Chondrocyte (in vitro differentiated cells): Measurements from ENCODE around the gene CREB3L1. TPM values are rescaled to one million over a fixed set of nuclear protein-coding genes. Genes with fewer than 3 reads are reported as not detected.

Source experiments
- DNase-seq: peaks from one replicate; pipeline ENCODE4 v3.0.0; 2021; ENCODE audit warnings: mixed read lengths, low spot score
- H3K27ac Mint-ChIP-seq: one replicate; pipeline ENCODE4 v1.8.0; 2021; ENCODE audit warnings: mild to moderate bottlenecking, moderate library complexity, mixed read lengths; ENCODE audit not compliant: unreplicated experiment
- H3K27me3 Mint-ChIP-seq: 2 replicates; pipeline ENCODE4 v1.8.0; 2021; ENCODE audit warnings: low read depth, mixed read lengths
- H3K36me3 Mint-ChIP-seq: 2 replicates; pipeline ENCODE4 v1.8.0; 2021; ENCODE audit warnings: low read depth, mixed read lengths
- H3K4me1 Mint-ChIP-seq: 2 replicates; pipeline ENCODE4 v1.8.0; 2021; ENCODE audit warnings: low read depth, mild to moderate bottlenecking, mixed read lengths
- H3K4me3 Mint-ChIP-seq: one replicate; pipeline ENCODE4 v1.8.0; 2021; ENCODE audit warnings: mild to moderate bottlenecking, moderate library complexity, mixed read lengths; ENCODE audit not compliant: unreplicated experiment
- H3K9me3 Mint-ChIP-seq: 2 replicates; pipeline ENCODE4 v1.8.0; 2021; ENCODE audit warnings: low read depth, mixed read lengths
- total RNA-seq: library from RNA; stranded (reverse); gene quantifications from 3 replicates; pipeline ENCODE4 v1.2.1, GENCODE V29; 2021
- TF ChIP-seq, protein P1 (sequence below): fragments of 200-600 bp; sonication (generic); IDR thresholded peaks from 2 replicates; pipeline ENCODE4 v1.5.0; 2021; ENCODE audit warnings: antibody characterized with exemption, mild to moderate bottlenecking, moderate library complexity

Gene CREB3L1
- total RNA-seq, 1 donor from 2014 or later = 192 TPM

DNA sequence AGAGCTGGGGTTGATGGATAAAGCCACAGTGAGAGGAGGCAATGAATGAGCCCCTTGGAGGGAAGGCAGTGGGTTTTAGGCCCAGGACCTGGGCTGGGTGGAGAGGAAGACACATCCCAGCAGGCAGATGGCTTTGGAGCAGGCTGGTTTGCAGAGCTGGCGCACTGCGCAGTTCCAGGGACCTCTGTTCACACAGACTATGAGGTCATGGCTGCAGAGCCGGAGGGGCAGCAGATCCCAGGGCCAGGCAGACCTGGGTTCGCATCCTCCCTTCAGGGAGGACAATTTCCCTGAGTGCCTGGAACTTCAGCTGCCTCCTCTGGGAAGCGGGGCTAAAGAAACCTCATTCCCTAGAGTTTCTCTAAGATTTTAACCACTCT lies 41.6 kb downstream of the CREB3L1 start:
- no peak overlapping the region for H3K27ac Mint-ChIP-seq
- no peaks in the 10 kb centered on the region for H3K9me3 Mint-ChIP-seq
- no peaks in the 10 kb centered on the region for H3K27me3 Mint-ChIP-seq
- H3K36me3 Mint-ChIP-seq = peaks cover 43% of the 10 kb centered on the region
- H3K4me1 Mint-ChIP-seq = peaks cover 5% of the 10 kb centered on the region
- TF ChIP-seq, protein P1, sequence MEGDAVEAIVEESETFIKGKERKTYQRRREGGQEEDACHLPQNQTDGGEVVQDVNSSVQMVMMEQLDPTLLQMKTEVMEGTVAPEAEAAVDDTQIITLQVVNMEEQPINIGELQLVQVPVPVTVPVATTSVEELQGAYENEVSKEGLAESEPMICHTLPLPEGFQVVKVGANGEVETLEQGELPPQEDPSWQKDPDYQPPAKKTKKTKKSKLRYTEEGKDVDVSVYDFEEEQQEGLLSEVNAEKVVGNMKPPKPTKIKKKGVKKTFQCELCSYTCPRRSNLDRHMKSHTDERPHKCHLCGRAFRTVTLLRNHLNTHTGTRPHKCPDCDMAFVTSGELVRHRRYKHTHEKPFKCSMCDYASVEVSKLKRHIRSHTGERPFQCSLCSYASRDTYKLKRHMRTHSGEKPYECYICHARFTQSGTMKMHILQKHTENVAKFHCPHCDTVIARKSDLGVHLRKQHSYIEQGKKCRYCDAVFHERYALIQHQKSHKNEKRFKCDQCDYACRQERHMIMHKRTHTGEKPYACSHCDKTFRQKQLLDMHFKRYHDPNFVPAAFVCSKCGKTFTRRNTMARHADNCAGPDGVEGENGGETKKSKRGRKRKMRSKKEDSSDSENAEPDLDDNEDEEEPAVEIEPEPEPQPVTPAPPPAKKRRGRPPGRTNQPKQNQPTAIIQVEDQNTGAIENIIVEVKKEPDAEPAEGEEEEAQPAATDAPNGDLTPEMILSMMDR = no peak
- DNase-seq = no peak
- H3K4me3 Mint-ChIP-seq = no peak overlapping the region

- Mint-ChIP-seq H3K27ac (no peak overlapping the region), H3K4me3 (no peak overlapping the region), H3K36me3 (peaks cover 37% of the 10 kb centered on the region), H3K9me3 (no peaks in the 10 kb centered on the region), H3K27me3 (no peaks in the 10 kb centered on the region), H3K4me1 (peaks cover 3% of the 10 kb centered on the region)
- DNase-seq = no peak
- TF ChIP-seq, protein P1 = no peak
Observed at GRCh38 chr11:46321757-46322156, 44.3 kb downstream of the CREB3L1 start.

DNA sequence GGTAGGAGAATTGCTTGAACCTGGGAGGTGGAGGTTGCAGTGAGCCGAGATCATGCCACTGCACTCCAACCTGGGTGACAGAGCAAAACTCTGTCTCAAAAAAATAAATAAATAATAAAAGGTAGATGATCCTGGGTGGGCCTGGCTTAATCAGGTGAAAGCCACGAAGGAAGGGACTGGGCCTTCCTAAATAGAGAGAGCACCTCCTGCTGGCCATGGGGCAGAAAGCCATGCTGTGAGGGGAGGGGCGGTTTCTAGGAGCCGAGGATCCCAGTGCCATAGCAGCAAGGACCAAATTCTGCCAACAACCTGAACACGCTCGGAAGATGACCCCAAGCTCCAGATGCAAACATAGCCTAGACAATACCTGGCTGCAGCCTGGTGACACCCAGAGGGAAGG lies 45.3 kb downstream of the CREB3L1 start:
- H3K27ac Mint-ChIP-seq = no peak overlapping the region
- H3K4me1 Mint-ChIP-seq = peaks cover 9% of the 10 kb centered on the region
- TF ChIP-seq, protein P1 = peak; percentile 70
- no peaks in the 10 kb centered on the region for H3K27me3 Mint-ChIP-seq
- H3K4me3 Mint-ChIP-seq = no peak overlapping the region
- DNase-seq = no peak
- peaks cover 38% of the 10 kb centered on the region for H3K36me3 Mint-ChIP-seq
- H3K9me3 Mint-ChIP-seq = no peaks in the 10 kb centered on the region

DNA sequence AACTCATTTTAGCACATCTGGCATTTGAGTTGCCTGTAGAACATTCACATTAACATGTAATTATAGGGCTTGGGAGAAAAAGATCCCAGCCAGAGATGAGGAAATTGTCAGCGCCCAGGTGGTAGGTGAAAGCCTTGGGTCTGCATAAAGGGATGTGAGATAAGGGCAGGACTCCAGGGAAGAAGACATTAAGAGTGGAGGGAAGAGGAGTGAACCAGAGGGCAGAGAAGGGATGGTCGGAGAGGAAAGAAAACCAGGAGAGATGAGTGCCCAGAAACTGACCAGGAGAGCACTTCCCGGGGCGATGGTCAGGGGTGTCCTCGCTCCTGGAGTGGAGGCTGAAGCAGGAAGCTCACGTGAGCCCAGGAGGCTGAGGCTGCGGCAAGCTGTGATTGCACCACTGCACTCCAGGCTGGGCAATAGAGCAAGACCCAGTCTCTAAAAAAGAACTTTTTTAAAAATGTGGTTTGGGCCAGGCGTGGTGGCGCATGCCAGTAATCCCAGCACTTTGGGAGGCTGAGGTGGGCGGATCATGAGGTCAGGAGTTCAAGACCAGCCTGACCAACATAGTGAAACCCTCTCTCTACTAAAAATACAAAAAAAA lies 49.5 kb downstream of the CREB3L1 start:
- H3K4me3 Mint-ChIP-seq = no peak overlapping the region
- peaks cover 9% of the 10 kb centered on the region for H3K36me3 Mint-ChIP-seq
- peaks cover 26% of the 10 kb centered on the region for H3K4me1 Mint-ChIP-seq
- H3K9me3 Mint-ChIP-seq = no peaks in the 10 kb centered on the region
- peaks cover 11% of the 10 kb centered on the region for H3K27me3 Mint-ChIP-seq
- TF ChIP-seq, protein P1 = no peak
- peak overlapping the region; percentile 8 for H3K27ac Mint-ChIP-seq
- no peak for DNase-seq

GRCh38 chr11:46327829-46328228 lies 50.4 kb downstream of the CREB3L1 start:
- H3K36me3 Mint-ChIP-seq = peaks cover 2% of the 10 kb centered on the region
- H3K4me3 Mint-ChIP-seq = no peak overlapping the region
- no peaks in the 10 kb centered on the region for H3K9me3 Mint-ChIP-seq
- peak overlapping the region; percentile 54 for H3K27ac Mint-ChIP-seq
- TF ChIP-seq, protein P1 = no peak
- H3K27me3 Mint-ChIP-seq = peaks cover 11% of the 10 kb centered on the region
- no peak for DNase-seq
- peaks cover 31% of the 10 kb centered on the region for H3K4me1 Mint-ChIP-seq
